HG03045 (cell line): ENCODE data around the gene B3GNT2.

Experiments
- ATAC-seq: cut with Tn5 transposase; IDR thresholded peaks from one replicate; pipeline ENCODE4 v1.9.1; 2021; ENCODE audit warnings: mild to moderate bottlenecking, moderate library complexity; ENCODE audit not compliant: unreplicated experiment

Gene B3GNT2

DNA sequence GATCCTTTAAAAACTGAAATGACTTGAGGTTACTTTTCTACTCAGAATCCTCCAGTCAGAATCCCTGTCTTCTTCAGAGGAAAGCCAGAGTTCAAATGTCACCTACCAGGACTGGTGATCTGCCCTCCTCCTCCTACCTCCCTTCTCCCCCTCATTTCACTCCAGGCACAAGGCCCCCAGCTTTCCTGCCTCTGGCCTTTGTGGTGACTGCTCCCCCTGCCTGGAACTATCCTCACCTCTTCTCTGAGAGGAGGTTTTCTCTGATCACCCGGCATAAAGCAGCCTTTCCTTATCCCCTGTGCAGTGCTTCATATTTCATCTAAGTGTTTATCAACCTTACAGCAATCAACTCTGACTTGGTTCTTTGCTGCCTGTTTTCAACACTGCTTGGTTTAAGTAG, 6.8 kb downstream of the B3GNT2 start:
- ATAC-seq = no peak

DNA sequence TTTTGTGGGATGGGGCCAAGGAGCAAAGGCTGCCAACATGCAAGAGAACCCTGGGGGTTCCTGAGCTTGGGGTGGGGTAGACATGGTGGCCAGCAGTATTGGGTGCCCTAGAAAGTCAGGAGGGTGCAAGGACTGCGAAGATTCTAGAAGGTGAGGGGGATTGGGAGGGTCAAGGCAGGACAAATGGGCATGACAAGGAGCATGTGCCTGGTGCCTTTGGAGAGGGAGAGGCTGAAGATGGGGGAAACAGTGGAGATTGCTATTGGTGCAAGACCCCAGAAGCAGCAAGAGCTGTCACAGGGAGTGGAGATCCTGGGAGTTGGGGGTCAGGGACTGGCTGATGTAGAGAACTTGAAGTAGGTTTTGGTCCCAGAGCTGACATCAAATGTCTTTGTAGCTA, 7.5 kb downstream of the B3GNT2 start:
- ATAC-seq = no peak

GRCh38 chr2:62204998-62205496, 9.1 kb downstream of the B3GNT2 start:
- ATAC-seq = no peak

DNA sequence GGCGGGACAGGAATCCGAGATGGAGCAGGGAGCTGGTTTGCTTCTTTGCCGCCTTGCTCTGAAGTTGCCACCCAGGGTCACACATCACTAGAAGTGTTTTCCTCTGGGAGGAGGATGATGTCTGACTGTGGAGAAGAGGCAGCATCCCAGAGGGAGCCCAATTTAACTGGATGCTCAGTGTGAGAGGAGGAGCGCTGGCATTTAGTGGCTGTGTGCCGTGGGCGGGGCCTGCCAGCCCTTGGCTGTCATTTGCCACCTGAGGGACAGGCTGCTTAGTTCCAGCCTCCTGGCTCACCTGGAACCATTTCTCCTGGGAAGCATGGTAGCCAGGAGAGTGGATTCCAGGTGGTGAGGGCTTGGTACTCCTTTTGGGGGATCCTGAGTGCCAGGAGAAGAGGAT, 9.6 kb downstream of the B3GNT2 start:
- no peak for ATAC-seq

DNA sequence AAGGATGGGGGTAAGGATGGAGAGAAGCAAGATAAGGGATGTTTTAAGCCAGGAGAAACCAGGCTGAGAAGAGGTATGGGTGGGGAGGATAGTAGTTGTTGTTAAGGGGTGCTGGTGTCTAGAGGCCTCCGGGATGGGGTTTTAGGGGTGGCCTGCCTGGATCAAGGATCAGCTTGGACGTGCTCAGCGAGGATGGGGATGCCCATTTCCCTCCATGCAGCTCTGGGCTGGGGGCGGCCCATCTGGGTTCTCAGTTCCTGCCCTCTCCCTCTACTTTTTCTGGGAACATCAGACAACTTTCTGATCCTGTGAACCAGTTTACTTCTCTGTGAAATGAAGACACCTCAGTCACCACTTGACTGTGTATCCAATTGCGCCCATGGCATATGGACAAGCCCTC, 10.1 kb downstream of the B3GNT2 start:
- ATAC-seq = no peak

DNA sequence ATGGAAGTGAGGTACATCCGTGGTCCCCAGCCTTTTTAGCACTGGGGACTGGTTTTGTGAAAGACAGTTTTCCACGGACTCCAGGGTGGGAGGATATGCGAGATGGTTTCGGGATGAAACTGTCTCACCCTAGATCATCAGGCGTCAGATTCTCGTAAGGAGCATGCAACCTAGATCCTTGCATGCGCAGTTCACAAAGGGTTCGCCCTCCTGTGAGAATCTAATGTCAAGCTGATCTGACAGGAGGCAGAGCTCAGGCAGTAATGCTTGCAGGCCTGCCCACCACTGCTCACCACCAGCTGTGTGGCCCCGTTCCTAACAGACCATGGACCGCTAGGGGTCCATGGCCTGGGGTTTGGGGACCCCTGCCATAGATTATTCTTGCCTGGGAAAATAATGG, 11.6 kb downstream of the B3GNT2 start:
- no peak for ATAC-seq

DNA sequence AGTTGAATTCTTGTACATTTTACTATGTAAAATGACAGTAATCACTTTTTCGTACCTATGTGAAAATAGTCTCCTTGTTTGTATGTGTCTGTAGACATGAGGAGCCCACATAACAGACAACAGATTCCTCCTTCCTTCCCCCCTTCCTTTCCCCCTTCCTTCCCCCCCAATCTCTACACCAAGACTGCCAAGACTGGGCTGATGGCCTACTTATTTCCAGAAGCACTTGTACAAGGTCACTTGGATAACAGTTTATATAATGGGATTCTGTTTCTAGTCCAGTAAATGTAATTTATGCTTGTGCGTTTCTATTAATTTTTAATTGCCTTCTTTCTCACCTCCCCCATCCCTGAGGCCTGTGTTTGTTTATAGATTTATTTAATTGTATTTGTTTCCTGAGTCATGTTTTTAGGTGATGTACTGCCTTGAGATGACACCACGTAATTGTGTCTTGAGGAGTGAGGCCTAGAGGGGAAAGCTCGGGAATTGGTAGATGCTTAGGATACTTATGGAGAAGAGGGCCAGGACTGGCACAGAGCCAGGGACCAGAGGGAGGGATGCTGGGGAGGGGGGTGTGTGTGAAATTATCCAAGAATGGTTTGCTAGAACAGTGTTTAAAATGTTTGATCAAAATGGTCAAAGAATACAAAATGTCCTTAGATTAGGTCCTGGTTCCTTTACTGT, 12.3 kb downstream of the B3GNT2 start:
- ATAC-seq = no peak

- ATAC-seq = no peak
Observed at GRCh38 chr2:62208758-62209114, 12.8 kb downstream of the B3GNT2 start.

GRCh38 chr2:62209427-62209991, 13.6 kb downstream of the B3GNT2 start:
- ATAC-seq = no peak

DNA sequence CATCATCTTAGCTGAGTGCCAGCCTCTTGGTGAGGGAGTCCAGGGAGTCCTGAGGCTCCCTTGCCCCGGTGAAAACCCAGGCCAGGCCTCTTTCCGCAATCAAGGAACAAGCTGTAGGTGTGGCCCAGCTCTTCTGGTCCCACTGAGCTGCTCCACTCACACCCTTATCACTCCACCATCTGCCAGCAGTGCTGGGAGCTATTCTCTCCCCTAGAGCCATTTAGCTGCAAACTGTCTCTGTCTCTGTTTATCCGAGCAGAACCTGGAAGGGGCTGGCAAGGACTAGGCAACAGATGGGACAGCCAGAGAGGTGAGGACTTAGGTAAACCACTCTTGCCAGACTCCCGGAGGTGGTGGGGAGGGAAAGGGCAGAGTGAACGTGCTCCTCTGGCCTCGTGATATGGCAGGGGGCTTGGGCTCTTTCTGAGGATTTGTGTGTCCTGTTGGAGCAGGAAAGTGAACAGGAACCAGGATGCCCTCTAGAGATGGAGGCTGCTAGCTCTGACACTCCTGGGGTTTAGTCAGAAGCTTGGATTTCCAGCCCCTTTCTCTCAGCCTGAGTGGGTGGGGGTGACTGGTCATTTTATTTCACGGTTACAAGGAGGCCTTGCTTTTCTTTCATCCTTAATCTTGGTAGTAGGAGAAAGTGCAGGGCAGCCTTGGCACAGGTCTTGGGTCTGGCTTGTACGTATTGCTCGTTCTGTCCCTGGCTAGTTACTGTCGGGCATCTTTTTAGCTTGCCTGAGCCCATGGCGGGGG, 19.6 kb downstream of the B3GNT2 start:
- ATAC-seq = no peak

GRCh38 chr2:62216113-62216512, 20.2 kb downstream of the B3GNT2 start:
- no peak for ATAC-seq

DNA sequence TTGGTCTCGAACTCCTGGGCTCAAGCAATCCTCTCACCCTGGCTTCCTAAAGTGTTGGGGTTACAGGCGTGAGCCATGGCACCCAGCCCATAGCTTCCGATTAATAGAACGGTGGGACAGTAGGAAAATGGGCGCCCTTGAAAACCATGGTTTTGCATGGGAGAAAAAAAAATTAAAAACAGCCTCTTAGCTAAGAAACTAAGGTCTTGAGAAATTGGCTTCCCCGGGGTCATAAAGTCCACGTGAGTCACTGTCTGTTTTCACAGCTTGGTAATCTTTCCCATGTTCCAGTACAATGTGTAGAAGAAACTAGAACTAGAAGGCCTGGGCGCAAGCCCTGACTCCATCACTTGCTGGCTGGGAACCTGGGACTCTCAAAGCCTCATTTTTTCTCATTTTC, 20.7 kb downstream of the B3GNT2 start:
- ATAC-seq = no peak

GRCh38 chr2:62217421-62217820, 21.5 kb downstream of the B3GNT2 start:
- no peak for ATAC-seq

DNA sequence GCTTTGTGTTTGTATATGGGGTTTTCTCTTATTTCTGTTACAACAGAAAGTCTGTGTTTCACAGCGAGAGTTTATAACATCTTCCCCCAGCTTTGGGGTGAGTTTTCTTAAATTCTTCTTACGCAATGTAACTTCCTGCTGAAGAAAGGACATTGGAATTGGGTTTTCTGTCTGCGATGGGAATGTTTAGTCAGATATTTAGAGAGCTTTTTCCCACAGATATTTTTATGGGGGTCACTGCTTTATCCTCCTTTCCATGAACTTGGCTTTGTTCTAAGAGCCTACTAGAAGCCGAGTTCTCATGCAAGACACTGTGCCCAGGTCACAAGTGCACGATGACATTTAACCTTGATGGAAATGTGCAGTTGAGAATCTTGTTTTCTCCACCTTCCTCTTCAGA, 22.1 kb downstream of the B3GNT2 start:
- ATAC-seq = no peak

DNA sequence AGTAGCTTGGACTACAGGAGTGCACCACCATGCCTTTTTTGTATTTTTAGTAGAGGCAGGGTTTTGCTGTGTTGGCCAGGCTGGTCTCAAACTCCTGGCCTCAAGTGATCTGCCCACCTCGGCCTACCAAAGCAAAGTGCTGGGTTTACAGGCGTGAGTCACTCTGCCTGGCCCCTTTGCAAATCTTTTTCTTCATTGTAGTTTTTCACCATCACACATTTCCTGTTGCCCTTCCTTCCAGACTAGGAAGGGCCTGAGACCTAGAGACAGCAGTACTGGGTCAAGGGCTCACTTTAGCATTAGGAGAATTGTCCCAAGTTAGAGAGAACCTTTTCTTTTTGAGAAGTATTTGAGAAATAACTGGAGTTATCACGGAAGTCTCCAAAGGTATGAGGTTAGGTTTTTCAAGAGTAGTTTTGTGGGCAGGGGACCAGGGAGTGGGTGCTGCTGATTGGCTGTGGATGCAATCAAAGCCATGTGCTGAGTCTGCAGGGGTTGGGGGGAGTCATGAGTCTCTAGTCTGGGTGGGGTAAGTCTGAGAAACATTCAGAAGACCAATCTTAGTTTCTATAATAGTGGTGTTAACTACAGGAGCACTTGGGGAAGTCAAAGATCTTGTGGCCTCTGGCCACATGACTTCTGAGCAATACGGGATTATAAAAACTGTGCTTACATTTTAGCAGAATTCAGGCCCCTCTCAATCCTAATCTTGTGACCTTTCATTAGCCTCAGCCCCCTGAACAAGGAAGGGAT, 23.7 kb downstream of the B3GNT2 start:
- ATAC-seq = no peak

DNA sequence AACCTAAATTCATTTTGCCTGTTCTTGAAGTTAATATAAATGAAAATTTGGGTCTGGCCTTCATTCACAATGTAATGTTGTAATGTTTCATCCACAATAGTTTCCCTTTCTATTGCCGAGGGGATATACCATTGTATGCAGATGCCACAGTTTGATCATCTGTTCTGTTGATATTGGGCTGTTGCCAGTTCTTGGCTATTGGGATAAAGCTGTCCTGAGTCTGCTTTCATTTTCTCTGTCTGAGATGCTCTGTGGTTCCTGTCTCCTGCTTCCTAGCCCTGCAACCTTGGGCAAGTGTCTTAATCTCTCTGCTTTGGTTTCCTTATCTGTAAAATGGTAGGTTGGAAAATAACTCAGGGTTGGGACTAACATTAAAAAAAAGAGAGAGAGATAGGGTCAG, 25.2 kb downstream of the B3GNT2 start:
- ATAC-seq = no peak

DNA sequence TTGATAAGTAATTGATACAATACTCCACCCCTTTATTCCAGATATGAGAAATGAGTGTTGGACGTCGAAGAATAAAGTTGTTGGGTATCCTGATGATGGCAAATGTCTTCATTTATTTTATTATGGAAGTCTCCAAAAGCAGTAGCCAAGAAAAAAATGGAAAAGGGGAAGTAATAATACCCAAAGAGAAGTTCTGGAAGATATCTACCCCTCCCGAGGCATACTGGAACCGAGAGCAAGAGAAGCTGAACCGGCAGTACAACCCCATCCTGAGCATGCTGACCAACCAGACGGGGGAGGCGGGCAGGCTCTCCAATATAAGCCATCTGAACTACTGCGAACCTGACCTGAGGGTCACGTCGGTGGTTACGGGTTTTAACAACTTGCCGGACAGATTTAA, 26.3 kb downstream of the B3GNT2 start:
- ATAC-seq = no peak

DNA sequence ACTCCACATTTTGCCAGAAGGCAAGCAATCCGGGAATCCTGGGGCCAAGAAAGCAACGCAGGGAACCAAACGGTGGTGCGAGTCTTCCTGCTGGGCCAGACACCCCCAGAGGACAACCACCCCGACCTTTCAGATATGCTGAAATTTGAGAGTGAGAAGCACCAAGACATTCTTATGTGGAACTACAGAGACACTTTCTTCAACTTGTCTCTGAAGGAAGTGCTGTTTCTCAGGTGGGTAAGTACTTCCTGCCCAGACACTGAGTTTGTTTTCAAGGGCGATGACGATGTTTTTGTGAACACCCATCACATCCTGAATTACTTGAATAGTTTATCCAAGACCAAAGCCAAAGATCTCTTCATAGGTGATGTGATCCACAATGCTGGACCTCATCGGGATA, 26.8 kb downstream of the B3GNT2 start:
- no peak for ATAC-seq

DNA sequence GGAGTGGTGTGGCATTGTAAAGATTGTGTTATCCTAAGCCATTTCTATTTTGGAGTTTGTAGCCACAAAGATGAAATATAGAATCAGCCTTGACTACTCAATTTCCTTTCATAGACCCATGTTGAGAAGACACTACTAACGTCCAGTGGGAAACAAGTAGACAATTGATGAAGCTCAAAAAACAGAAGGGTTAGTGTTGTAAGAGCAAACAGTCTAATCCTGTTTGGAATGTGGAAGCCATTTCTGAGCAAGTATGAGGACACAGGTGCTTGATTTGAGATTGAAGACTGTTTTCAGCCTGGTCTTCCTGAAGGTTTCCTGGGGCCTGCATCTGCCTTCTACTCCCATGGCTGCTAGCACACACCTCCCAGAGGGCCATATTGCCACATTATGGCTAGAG, 29.1 kb downstream of the B3GNT2 start:
- no peak for ATAC-seq

GRCh38 chr2:62227386-62228075, 31.6 kb downstream of the B3GNT2 start:
- no peak for ATAC-seq

- ATAC-seq = no peak
Observed at GRCh38 chr2:62229082-62229605, 33.2 kb downstream of the B3GNT2 start.
